GM13976 (cell line): Measurements from ENCODE around the gene STAT4.

Experiments used
- DNase-seq: peaks from one replicate; pipeline ENCODE4 v3.0.0; 2012; ENCODE audit warnings: low spot score
- CTCF ChIP-seq: IDR thresholded peaks from 2 replicates; pipeline ENCODE4 v1.5.1; 2012; ENCODE audit warnings: borderline replicate concordance, mild to moderate bottlenecking; ENCODE audit not compliant: insufficient read depth; ENCODE audit errors: extremely low read depth, missing control alignments, control extremely low read depth
- in situ Hi-C: fragments of 300-500 bp; cut with MboI; formaldehyde crosslinking; loops from one replicate; pipeline ENCODE4 v1.12.0; 2022; ENCODE audit warnings: low sequenced_read_pairs, mixed read lengths, inconsistent platforms; ENCODE audit not compliant: unreplicated experiment

STAT4 gene

GRCh38 chr2:191050640-191050987, 100.2 kb downstream of the STAT4 start:
- no peak for DNase-seq
- in situ Hi-C loops: loop anchor here (10.0 to 25.0 kb wide), 2 partner anchors 104 to 462 kb away; partner anchors contain the start of gene STAT4
- no peak for TF ChIP-seq CTCF

- no peak for TF ChIP-seq CTCF
- in situ Hi-C loops: loop anchor here (10.0 to 25.0 kb wide), 2 partner anchors 105 to 462 kb away; partner anchors contain the start of gene STAT4
- peak; percentile 26 for DNase-seq
Observed at GRCh38 chr2:191049728-191050639, 100.8 kb downstream of the STAT4 start.

GRCh38 chr2:191048073-191048472, 102.7 kb downstream of the STAT4 start:
- in situ Hi-C loops: no loop called here
- DNase-seq: no peak

GRCh38 chr2:191045141-191045540, 105.7 kb downstream of the STAT4 start:
- DNase-seq: no peak
- TF ChIP-seq CTCF: no peak
- in situ Hi-C loops: no loop called here

More at GRCh38 chr2:191048073-191048472, 102.7 kb downstream of the STAT4 start:
- TF ChIP-seq CTCF: no peak

GRCh38 chr2:191043438-191043837, 107.4 kb downstream of the STAT4 start:
- no peak for DNase-seq
- in situ Hi-C loops: no loop called here
- no peak for TF ChIP-seq CTCF

- TF ChIP-seq CTCF: no peak
- in situ Hi-C loops: no loop called here
- DNase-seq: no peak
Observed at GRCh38 chr2:191041418-191042161, 109.2 kb downstream of the STAT4 start.
